ENCODE measurements around the gene DNM3.
A peak's percentile ranks its signal among the peaks of the same experiment; 100 is the strongest.

DNM3 gene

GRCh38 chr1:172254521-172255222, 413.4 kb downstream of the DNM3 start:
- no peak for DNase-seq

- DNase-seq = peak in 1 of 2 experiments; percentile 16
These were observed 413.9 kb downstream of the DNM3 start for GRCh38 chr1:172255223-172255560.

GRCh38 chr1:172265905-172266304, 424.6 kb downstream of the DNM3 start:
- no peak for DNase-seq

- DNase-seq = no peak
These were observed 425.4 kb downstream of the DNM3 start for GRCh38 chr1:172266528-172267174.

- no peak for DNase-seq
These were observed 426.9 kb downstream of the DNM3 start for GRCh38 chr1:172268237-172268636.

- DNase-seq = no peak
These were observed 427.8 kb downstream of the DNM3 start for GRCh38 chr1:172269084-172269483.

- no peak for DNase-seq
These were observed 428.3 kb downstream of the DNM3 start for GRCh38 chr1:172269644-172270043.

GRCh38 chr1:172270605-172271004, 429.3 kb downstream of the DNM3 start:
- peak; percentile 70 to 84 for DNase-seq

- no peak for DNase-seq
These were observed 430.8 kb downstream of the DNM3 start for GRCh38 chr1:172272087-172272486.

- DNase-seq = no peak
These were observed 432.5 kb downstream of the DNM3 start for GRCh38 chr1:172273647-172274396.

GRCh38 chr1:172275478-172275877, 434.2 kb downstream of the DNM3 start:
- DNase-seq = no peak

GRCh38 chr1:172276120-172276818, 435.0 kb downstream of the DNM3 start:
- no peak for DNase-seq

GRCh38 chr1:172277275-172277674, 436.0 kb downstream of the DNM3 start:
- DNase-seq = no peak

GRCh38 chr1:172277989-172278388, 436.7 kb downstream of the DNM3 start:
- DNase-seq = no peak

- no peak for DNase-seq
These were observed 437.2 kb downstream of the DNM3 start for GRCh38 chr1:172278478-172278877.

- DNase-seq = no peak
These were observed 438.8 kb downstream of the DNM3 start for GRCh38 chr1:172279939-172280636.

GRCh38 chr1:172283766-172284165, 442.5 kb downstream of the DNM3 start:
- no peak for DNase-seq

- DNase-seq = no peak
These were observed 445.4 kb downstream of the DNM3 start for GRCh38 chr1:172286629-172287076.

- no peak for DNase-seq
These were observed 445.9 kb downstream of the DNM3 start for GRCh38 chr1:172287208-172287607.

GRCh38 chr1:172288581-172288980, 447.3 kb downstream of the DNM3 start:
- no peak for DNase-seq

- DNase-seq = no peak
These were observed 448.1 kb downstream of the DNM3 start for GRCh38 chr1:172289448-172289847.

- DNase-seq = no peak
These were observed 451.5 kb downstream of the DNM3 start for GRCh38 chr1:172292840-172293239.

- no peak for DNase-seq
These were observed 452.1 kb downstream of the DNM3 start for GRCh38 chr1:172293429-172293828.
